Measurements from ENCODE around the gene GPRC5B. TPM values are rescaled to one million over a fixed set of nuclear protein-coding genes. Genes with fewer than 3 reads are reported as not detected.

GPRC5B gene
- total RNA-seq, 2 experiments from 2014 or later = not detected

DNA sequence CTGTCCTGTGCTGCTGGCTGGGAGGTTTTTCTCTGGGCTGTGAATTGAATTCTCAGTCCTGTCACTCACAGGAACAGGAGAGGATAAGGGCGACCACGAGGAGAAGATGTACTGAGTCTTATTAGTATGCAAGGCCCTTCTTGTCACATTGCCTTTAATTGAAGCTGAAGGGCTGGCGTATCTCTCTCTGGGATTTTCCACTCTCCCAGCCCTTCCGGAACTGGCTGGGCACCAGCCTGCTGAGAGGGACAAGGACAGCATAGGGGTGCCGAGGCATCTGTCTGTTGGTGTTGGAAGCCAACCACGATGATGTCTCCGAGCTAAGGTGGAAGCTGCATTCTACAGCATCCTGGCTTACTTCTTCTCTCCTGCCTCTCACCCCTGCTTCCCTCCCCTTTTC lies 33.2 kb downstream of the GPRC5B start:
- ChIA-PET POLR2A (interaction anchor here (1.1 kb wide), 1 partner anchor 28 kb away, joined by 3 read pairs; no protein-coding TSS in a partner anchor), CTCF (interaction anchor here (0.6 kb wide), 1 partner anchor 252 kb away, joined by 3 read pairs; no protein-coding TSS in a partner anchor)
- Mint-ChIP-seq H3K36me3 (no peaks in the 10 kb centered on the region), H3K4me1 (ENCODE audit: low read depth) (no peaks in the 10 kb centered on the region), H3K27me3 (no peaks in the 10 kb centered on the region), H3K27ac (no peak overlapping the region), H3K4me3 (no peak overlapping the region), H3K9me3 (no peaks in the 10 kb centered on the region)
- DNase-seq = no peak
- intact Hi-C loops (cut with micrococcal nuclease) = no loop called here

DNA sequence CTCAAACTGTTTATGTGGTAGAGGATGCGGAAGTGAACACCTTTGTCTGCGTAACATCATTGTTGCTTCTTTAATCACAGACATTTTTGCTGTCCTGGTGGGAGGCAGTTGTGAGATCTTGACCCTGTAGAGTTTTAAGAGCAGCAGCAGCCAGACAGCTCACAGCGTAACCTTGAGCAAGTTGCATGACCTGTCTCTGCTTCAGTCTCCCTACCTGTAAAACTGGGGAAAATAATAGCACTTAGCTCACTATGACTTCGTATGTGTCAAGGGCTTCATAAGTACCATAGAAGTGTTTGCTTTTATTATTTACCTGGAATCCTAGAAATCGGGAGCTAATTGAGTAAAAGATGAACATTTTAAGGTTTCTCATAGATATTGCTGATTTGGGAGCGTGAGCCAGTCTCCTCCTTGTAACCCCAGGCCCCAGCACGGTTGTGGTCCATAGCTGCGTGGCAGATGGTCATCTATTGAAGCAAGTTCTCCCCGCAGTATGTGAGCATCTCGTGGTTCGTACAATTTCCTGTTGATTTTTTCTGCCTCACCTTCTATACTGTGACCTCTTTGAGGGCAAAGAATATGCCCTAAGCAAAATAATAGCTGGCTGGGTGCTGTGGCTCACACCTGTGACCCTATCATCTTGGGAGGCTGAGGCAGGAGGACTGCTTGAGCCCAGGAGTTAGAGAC lies 34.4 kb downstream of the GPRC5B start:
- DNase-seq = no peak
- Mint-ChIP-seq H3K9me3 (no peaks in the 10 kb centered on the region), H3K36me3 (no peaks in the 10 kb centered on the region), H3K4me3 (no peak overlapping the region), H3K4me1 (ENCODE audit: low read depth) (no peaks in the 10 kb centered on the region), H3K27ac (no peak overlapping the region), H3K27me3 (no peaks in the 10 kb centered on the region)
- intact Hi-C loops (cut with micrococcal nuclease) = no loop called here
- POLR2A ChIA-PET = interaction anchor here (0.7 to 1.1 kb wide), 2 partner anchors 29 to 154 kb away, joined by 3 read pairs; no protein-coding TSS in a partner anchor
- CTCF ChIA-PET = no interaction called here

DNA sequence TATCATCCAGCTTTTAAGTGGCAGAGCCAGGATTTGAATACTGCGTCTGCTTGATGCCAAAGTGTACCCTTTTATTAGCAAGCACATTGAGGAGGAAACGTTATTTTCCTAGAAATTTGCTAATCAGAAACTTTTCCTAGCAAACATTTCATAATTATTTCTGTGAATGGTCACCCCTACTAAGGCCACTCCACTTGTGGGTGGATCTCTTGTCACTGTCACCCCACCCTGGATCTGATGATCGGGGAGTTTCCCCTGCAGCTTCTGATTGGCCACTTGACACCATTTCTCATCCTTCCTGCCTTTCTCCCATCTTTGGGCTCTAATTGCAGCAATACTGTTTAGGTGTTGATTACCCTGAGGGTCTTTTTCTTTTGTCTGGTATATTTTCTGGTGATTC lies 35.9 kb downstream of the GPRC5B start:
- Mint-ChIP-seq H3K9me3 (no peaks in the 10 kb centered on the region), H3K36me3 (no peaks in the 10 kb centered on the region), H3K4me1 (ENCODE audit: low read depth) (no peaks in the 10 kb centered on the region), H3K27me3 (no peaks in the 10 kb centered on the region), H3K4me3 (no peak overlapping the region), H3K27ac (no peak overlapping the region)
- intact Hi-C loops (cut with micrococcal nuclease) = no loop called here
- no peak for DNase-seq
- ChIA-PET CTCF (no interaction called here), POLR2A (no interaction called here)

DNA sequence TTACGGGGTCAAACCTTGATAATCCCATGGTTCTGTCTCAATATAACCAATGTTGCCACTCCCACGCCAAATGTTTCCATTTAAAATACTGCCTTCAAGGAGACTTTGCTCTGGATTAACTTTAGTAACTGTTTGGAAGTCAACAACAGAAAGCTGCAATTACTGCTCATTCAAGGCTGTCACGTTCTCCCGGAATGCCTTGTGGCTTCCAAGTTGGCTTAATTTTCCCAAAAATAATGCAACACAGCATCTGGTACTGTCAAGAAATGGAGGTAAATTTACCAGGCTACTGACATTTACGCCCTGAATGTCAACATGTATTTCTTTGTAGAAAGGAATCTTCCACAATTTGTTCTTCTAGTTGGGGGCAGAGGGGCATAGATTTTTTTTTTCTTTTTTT lies 38.2 kb downstream of the GPRC5B start:
- no peak for DNase-seq
- intact Hi-C loops (cut with micrococcal nuclease) = no loop called here
- Mint-ChIP-seq H3K27ac (no peak overlapping the region), H3K4me3 (no peak overlapping the region), H3K4me1 (ENCODE audit: low read depth) (no peaks in the 10 kb centered on the region), H3K27me3 (no peaks in the 10 kb centered on the region), H3K9me3 (no peaks in the 10 kb centered on the region), H3K36me3 (no peaks in the 10 kb centered on the region)
- POLR2A ChIA-PET = no interaction called here
- CTCF ChIA-PET = no interaction called here

DNA sequence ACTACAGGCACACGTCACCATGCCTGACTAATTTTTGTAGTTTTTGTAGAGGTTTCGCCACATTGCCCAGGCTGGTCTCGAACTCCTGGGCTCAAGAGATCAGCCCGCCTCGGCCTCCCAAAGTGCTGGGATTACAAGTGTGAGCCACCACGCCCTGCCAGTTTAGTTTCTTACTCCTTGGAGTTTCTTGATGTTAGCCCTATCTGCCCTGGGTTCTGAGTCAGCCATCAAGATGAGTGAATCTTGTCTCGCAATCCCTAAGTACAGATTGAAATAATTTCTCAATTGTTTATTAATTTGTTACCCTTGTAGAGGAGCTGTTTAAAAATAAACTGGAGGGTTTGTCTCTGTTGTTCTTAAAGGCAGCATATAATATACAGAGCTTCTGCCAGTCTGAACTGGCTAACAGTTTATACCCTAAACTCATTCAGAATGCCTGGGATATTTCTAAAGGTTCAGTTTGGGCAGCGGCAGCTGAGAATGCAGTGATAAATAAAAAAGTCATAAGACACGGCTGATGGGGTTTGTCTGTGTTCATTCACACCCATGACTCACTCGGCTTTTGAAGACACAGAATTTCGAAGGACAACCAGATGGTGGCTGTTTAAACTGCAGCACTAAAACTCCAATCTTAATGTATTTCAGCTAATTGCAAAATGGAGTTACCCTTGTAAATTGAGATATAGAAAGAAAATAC lies 39.6 kb downstream of the GPRC5B start:
- CTCF ChIA-PET = no interaction called here
- Mint-ChIP-seq H3K4me1 (ENCODE audit: low read depth) (no peaks in the 10 kb centered on the region), H3K36me3 (no peaks in the 10 kb centered on the region), H3K9me3 (no peaks in the 10 kb centered on the region), H3K4me3 (no peak overlapping the region), H3K27ac (no peak overlapping the region), H3K27me3 (no peaks in the 10 kb centered on the region)
- no peak for DNase-seq
- intact Hi-C loops (cut with micrococcal nuclease) = no loop called here
- POLR2A ChIA-PET = no interaction called here

DNA sequence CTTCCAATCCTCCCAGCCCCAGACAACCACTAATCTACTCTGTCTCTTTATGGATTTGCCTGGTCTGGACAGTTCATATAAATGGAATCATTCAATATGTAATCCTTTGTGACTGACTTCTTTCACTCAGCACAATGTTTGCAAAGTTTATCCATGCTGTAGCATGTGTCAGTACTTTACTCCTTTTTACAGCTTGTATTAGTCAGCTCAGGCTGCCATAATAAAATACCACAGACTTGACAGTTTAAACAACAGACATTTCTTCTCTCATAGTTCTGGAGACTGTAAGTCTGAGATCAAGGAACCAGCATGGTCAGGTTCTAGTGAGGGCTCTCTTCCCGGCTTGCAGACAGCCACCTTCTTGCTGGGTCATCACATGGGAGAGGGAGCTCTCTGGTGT lies 41.3 kb downstream of the GPRC5B start:
- H3K4me1 Mint-ChIP-seq (ENCODE audit: low read depth) = no peaks in the 10 kb centered on the region
- no peaks in the 10 kb centered on the region for H3K27me3 Mint-ChIP-seq
- POLR2A ChIA-PET = no interaction called here
- no peak overlapping the region for H3K27ac Mint-ChIP-seq
- intact Hi-C loops (cut with micrococcal nuclease) = no loop called here
- DNase-seq = no peak
- no peaks in the 10 kb centered on the region for H3K36me3 Mint-ChIP-seq
- no peaks in the 10 kb centered on the region for H3K9me3 Mint-ChIP-seq
- H3K4me3 Mint-ChIP-seq = no peak overlapping the region
- CTCF ChIA-PET = no interaction called here

DNA sequence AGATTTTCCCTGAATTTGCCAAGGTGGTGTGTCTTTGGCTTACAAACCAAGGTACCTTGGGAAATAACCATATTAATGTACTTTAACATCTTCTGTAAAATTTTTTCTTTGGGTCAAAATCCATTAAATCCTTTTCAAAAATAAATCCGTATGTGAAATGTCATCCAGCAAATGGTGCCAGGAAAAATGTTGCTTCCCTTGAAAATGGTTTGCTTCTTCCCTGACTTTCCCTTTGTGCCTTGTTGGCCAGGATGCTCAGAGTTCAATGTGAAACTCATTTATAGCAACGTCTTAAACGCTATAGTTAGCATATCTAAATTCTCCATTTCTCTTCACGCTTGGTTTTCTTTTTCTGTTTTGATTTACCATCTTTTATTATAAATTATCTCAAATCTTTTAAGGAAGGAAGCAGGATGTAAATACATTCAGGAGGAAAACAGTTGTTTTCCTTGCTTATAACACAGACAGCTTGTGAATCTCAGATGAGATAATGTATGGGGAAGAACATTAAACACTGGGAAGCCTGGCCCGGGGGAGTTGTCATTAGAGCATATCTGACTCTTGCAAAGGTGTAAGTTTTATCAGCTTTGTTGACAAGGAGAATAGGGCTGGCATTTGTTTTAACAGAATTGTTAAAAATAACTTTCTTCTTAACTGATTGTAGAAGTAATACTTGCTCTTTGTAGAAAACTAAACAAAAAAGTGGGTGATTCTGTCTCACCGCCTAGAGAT lies 42.1 kb downstream of the GPRC5B start:
- no peak overlapping the region for H3K4me3 Mint-ChIP-seq
- H3K4me1 Mint-ChIP-seq (ENCODE audit: low read depth) = no peaks in the 10 kb centered on the region
- POLR2A ChIA-PET = no interaction called here
- no peak for DNase-seq
- no peaks in the 10 kb centered on the region for H3K9me3 Mint-ChIP-seq
- CTCF ChIA-PET = no interaction called here
- no peak overlapping the region for H3K27ac Mint-ChIP-seq
- no peaks in the 10 kb centered on the region for H3K27me3 Mint-ChIP-seq
- intact Hi-C loops (cut with micrococcal nuclease) = no loop called here
- H3K36me3 Mint-ChIP-seq = no peaks in the 10 kb centered on the region

- Mint-ChIP-seq H3K36me3 (no peaks in the 10 kb centered on the region), H3K9me3 (no peaks in the 10 kb centered on the region), H3K27me3 (no peaks in the 10 kb centered on the region), H3K4me1 (ENCODE audit: low read depth) (no peaks in the 10 kb centered on the region), H3K27ac (no peak overlapping the region), H3K4me3 (no peak overlapping the region)
- DNase-seq = no peak
- ChIA-PET CTCF (no interaction called here), POLR2A (no interaction called here)
- intact Hi-C loops (cut with micrococcal nuclease) = no loop called here
Measured at GRCh38 chr16:19841184-19841583, 43.5 kb downstream of the GPRC5B start.

- no peaks in the 10 kb centered on the region for H3K36me3 Mint-ChIP-seq
- ChIA-PET POLR2A (no interaction called here), CTCF (no interaction called here)
- no peak for DNase-seq
- H3K9me3 Mint-ChIP-seq = no peaks in the 10 kb centered on the region
- no peaks in the 10 kb centered on the region for H3K4me1 Mint-ChIP-seq (ENCODE audit: low read depth)
- H3K27ac Mint-ChIP-seq = no peak overlapping the region
- no peak overlapping the region for H3K4me3 Mint-ChIP-seq
- intact Hi-C loops (cut with micrococcal nuclease) = no loop called here
- H3K27me3 Mint-ChIP-seq = no peaks in the 10 kb centered on the region
Measured at GRCh38 chr16:19840524-19841110, 44.0 kb downstream of the GPRC5B start.

DNA sequence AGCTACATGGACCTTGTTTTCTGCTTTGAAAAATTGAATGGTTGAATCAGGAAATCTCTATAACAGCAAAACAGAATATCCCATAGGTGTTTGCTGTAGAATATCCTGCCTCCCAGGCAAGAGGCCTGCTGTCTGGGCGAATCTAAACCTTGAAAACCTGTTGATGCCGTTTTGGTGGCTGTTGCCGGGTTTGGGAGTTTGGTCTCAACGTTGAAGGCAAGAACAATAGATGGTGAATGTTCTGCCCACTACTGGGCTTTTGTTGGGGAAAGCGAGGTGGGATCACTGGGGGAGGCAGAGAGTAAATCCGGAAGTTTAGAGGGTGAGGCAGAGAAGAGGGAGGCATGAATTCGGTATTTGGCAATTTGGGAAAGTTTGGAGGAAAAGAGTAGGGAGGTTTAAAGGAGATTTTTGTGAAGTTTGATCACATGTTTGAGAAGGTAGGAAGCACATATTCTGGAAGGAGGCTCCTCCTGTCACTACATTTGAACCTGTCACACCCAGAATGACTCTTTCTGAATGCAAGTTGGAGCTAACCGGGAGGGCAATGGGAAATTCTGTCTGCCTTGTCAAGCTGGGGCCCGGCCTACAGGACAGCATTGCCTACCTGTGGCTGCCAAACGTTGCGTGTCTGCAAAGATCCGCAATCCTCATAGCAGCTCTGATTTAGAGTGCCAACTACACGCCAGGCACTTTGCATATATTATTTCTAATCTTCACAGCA lies 46.5 kb downstream of the GPRC5B start:
- ChIA-PET CTCF (interaction anchor here (0.6 kb wide), 1 partner anchor 253 kb away, joined by 3 read pairs; no protein-coding TSS in a partner anchor), POLR2A (no interaction called here)
- no peaks in the 10 kb centered on the region for H3K4me1 Mint-ChIP-seq (ENCODE audit: low read depth)
- no peaks in the 10 kb centered on the region for H3K9me3 Mint-ChIP-seq
- no peak overlapping the region for H3K4me3 Mint-ChIP-seq
- intact Hi-C loops (cut with micrococcal nuclease) = no loop called here
- H3K36me3 Mint-ChIP-seq = no peaks in the 10 kb centered on the region
- H3K27ac Mint-ChIP-seq = no peak overlapping the region
- no peak for DNase-seq
- H3K27me3 Mint-ChIP-seq = no peaks in the 10 kb centered on the region

- Mint-ChIP-seq H3K9me3 (no peaks in the 10 kb centered on the region), H3K4me1 (ENCODE audit: low read depth) (no peaks in the 10 kb centered on the region), H3K27me3 (no peaks in the 10 kb centered on the region), H3K4me3 (no peak overlapping the region), H3K36me3 (no peaks in the 10 kb centered on the region), H3K27ac (no peak overlapping the region)
- POLR2A ChIA-PET = no interaction called here
- CTCF ChIA-PET = no interaction called here
- DNase-seq = no peak
- intact Hi-C loops (cut with micrococcal nuclease) = no loop called here
Measured at GRCh38 chr16:19837331-19837980, 47.2 kb downstream of the GPRC5B start.

All from activated CD4-positive, alpha-beta memory T cell treated with anti-CD3 and anti-CD28 coated beads for 36 hours (primary cell).